BE2C (cell line): ENCODE measurements around the gene CPB2.

Experiments
- DNase-seq: peaks from one replicate; pipeline ENCODE4 v3.0.0-alpha.2; 2020
- H3K27me3 ChIP-seq: fragments of 250-450 bp; sonication (Bioruptor Pico); 2 replicates; pipeline ENCODE4 v1.5.1; 2020; ENCODE audit warnings: mild to moderate bottlenecking
- H3K36me3 ChIP-seq: fragments of 250-450 bp; sonication (Bioruptor Pico); 2 replicates; pipeline ENCODE4 v1.5.1; 2020; ENCODE audit warnings: mild to moderate bottlenecking
- H3K4me1 ChIP-seq: fragments of 250-450 bp; sonication (Bioruptor Pico); 2 replicates; pipeline ENCODE4 v1.5.1; 2020
- H3K4me3 ChIP-seq: 2 replicates; pipeline ENCODE4 v1.5.1; 2011; ENCODE audit warnings: low read depth, low read length
- H3K9me3 ChIP-seq: fragments of 250-450 bp; sonication (Bioruptor Pico); 2 replicates; pipeline ENCODE4 v1.5.1; 2020
- CTCF ChIP-seq: IDR thresholded peaks from 2 replicates; pipeline ENCODE4 v1.5.1; 2012; ENCODE audit warnings: mild to moderate bottlenecking, low read depth, low read length

The CPB2 gene

GRCh38 chr13:46124967-46125933, 20.4 kb upstream of the CPB2 start:
- no peak for TF ChIP-seq CTCF
- Histone ChIP-seq H3K27me3 (no peaks in the 10 kb centered on the region; the same call in 1 of the 2 replicates), H3K9me3 (no peaks in the 10 kb centered on the region), H3K4me1 (no peaks in the 10 kb centered on the region), H3K36me3 (no peaks in the 10 kb centered on the region), H3K4me3 (no peak overlapping the region)
- DNase-seq = no peak

GRCh38 chr13:46124531-46124966, 19.7 kb upstream of the CPB2 start:
- H3K36me3 ChIP-seq = no peaks in the 10 kb centered on the region
- no peak for TF ChIP-seq CTCF
- H3K27me3 ChIP-seq = no peaks in the 10 kb centered on the region; the same call in 1 of the 2 replicates
- no peaks in the 10 kb centered on the region for H3K4me1 ChIP-seq
- no peak overlapping the region for H3K4me3 ChIP-seq
- DNase-seq = no peak
- H3K9me3 ChIP-seq = no peaks in the 10 kb centered on the region

GRCh38 chr13:46122304-46122703, 17.5 kb upstream of the CPB2 start:
- TF ChIP-seq CTCF = no peak

GRCh38 chr13:46121597-46122163, 16.8 kb upstream of the CPB2 start:
- Histone ChIP-seq H3K4me3 (no peak overlapping the region), H3K4me1 (no peaks in the 10 kb centered on the region), H3K36me3 (no peaks in the 10 kb centered on the region), H3K27me3 (no peaks in the 10 kb centered on the region), H3K9me3 (no peaks in the 10 kb centered on the region)
- no peak for TF ChIP-seq CTCF
- DNase-seq = no peak

More at GRCh38 chr13:46122304-46122703, 17.5 kb upstream of the CPB2 start:
- Histone ChIP-seq H3K36me3 (no peaks in the 10 kb centered on the region), H3K27me3 (no peaks in the 10 kb centered on the region), H3K4me1 (no peaks in the 10 kb centered on the region), H3K4me3 (no peak overlapping the region), H3K9me3 (no peaks in the 10 kb centered on the region)
- DNase-seq = no peak

- no peak for TF ChIP-seq CTCF
- H3K36me3 ChIP-seq = no peaks in the 10 kb centered on the region
- H3K4me3 ChIP-seq = no peak overlapping the region
- no peaks in the 10 kb centered on the region for H3K9me3 ChIP-seq
- DNase-seq = no peak
- H3K27me3 ChIP-seq = no peaks in the 10 kb centered on the region
- H3K4me1 ChIP-seq = no peaks in the 10 kb centered on the region
Measured at GRCh38 chr13:46121033-46121432, 16.2 kb upstream of the CPB2 start.
